ENCODE data around the gene NUDT17. TPM values are rescaled to one million over a fixed set of nuclear protein-coding genes. Genes with fewer than 3 reads are reported as not detected.
"Not testable (repeated sequence)": the region's sequence is repeated elsewhere in the genome, so short reads cannot be mapped to it uniquely, and the experiment has no call there.

The NUDT17 gene
- polyA plus RNA-seq, 1 donor (not counting 4 experiments of a cell fraction or from before 2014, with no cell fraction given): 1.3 TPM

- Histone ChIP-seq H3K27ac (ENCODE audit: control insufficient read depth, insufficient read depth, low read length) (no peak overlapping the region), H3K9me1 (ENCODE audit: control insufficient read depth, extremely low read depth, insufficient read depth, low read length) (no peaks in the 10 kb centered on the region), H3K4me2 (ENCODE audit: control insufficient read depth, extremely low read depth, insufficient read depth, low read depth, low read length) (no peak overlapping the region), H3K4me3 (ENCODE audit: control insufficient read depth in 2 of 3, extremely low read depth in 1 of 3, insufficient read depth in 2 of 3, low read depth in 1 of 3, low read length in 3 of 3) (no peak overlapping the region), H2AFZ (ENCODE audit: control insufficient read depth, low read length) (no peak overlapping the region), H3K27me3 (ENCODE audit: control insufficient read depth, extremely low read depth, insufficient read depth, low read length) (no peaks in the 10 kb centered on the region), H4K20me1 (ENCODE audit: control insufficient read depth, extremely low read depth, insufficient read depth, low read length) (no peaks in the 10 kb centered on the region), H3K36me3 (ENCODE audit: control insufficient read depth in 2 of 2, extremely low read depth in 1 of 2, insufficient read depth in 2 of 2, low read length in 2 of 2) (peaks cover 30 to 40% of the 10 kb centered on the region in 2 experiments), H3K4me1 (ENCODE audit: control insufficient read depth, extremely low read depth, insufficient read depth, low read length) (peaks cover 5% of the 10 kb centered on the region), H3K9me3 (ENCODE audit: control insufficient read depth, low read depth, low read length) (no peaks in the 10 kb centered on the region), H3K79me2 (ENCODE audit: control insufficient read depth, insufficient read depth, low read length) (peaks cover 23% of the 10 kb centered on the region), H3K9ac (ENCODE audit: control insufficient read depth, extremely low read depth, insufficient read depth, low read length) (no peak overlapping the region)
- DNase-seq (ENCODE audit: low read depth, low spot score) (no peak), FAIRE-seq (no peak)
- TF ChIP-seq EZH2 (IDR thresholded peaks at IDR 0.05; ENCODE audit: low read length) (no peak), CTCF (optimal IDR thresholded peaks at IDR 0.05 in 1 of 3, IDR thresholded peaks at IDR 0.05 in 1 of 3, conservative IDR thresholded peaks at IDR 0.05 in 1 of 3; ENCODE audit: extremely low read depth in 1 of 3, insufficient read depth in 2 of 3, low read length in 3 of 3) (no peak)
- dilution Hi-C loops (cut with MboI; ENCODE audit: extremely low pct_ligation_motif_present, low sequenced_read_pairs): no loop called here
Observed at GRCh38 chr1:145828367-145829026, 16.9 kb upstream of the NUDT17 start.

GRCh38 chr1:145830810-145831209 is 14.6 kb upstream of the NUDT17 start:
- H3K4me2 ChIP-seq (ENCODE audit: control insufficient read depth, extremely low read depth, insufficient read depth, low read depth, low read length); H3K9me3 ChIP-seq (ENCODE audit: control insufficient read depth, low read depth, low read length); H3K9me1 ChIP-seq (ENCODE audit: control insufficient read depth, extremely low read depth, insufficient read depth, low read length); DNase-seq (ENCODE audit: low read depth, low spot score); H3K27me3 ChIP-seq (ENCODE audit: control insufficient read depth, extremely low read depth, insufficient read depth, low read length); H2AFZ ChIP-seq (ENCODE audit: control insufficient read depth, low read length); FAIRE-seq; H3K4me1 ChIP-seq (ENCODE audit: control insufficient read depth, extremely low read depth, insufficient read depth, low read length); H3K27ac ChIP-seq (ENCODE audit: control insufficient read depth, insufficient read depth, low read length); H4K20me1 ChIP-seq (ENCODE audit: control insufficient read depth, extremely low read depth, insufficient read depth, low read length); H3K79me2 ChIP-seq (ENCODE audit: control insufficient read depth, insufficient read depth, low read length); dilution Hi-C loops (cut with MboI; ENCODE audit: extremely low pct_ligation_motif_present, low sequenced_read_pairs); H3K9ac ChIP-seq (ENCODE audit: control insufficient read depth, extremely low read depth, insufficient read depth, low read length); H3K4me3 ChIP-seq (ENCODE audit: control insufficient read depth in 2 of 3, extremely low read depth in 1 of 3, insufficient read depth in 2 of 3, low read depth in 1 of 3, low read length in 3 of 3): not testable (repeated sequence)
- peaks cover 32 to 44% of the 10 kb centered on the region in 2 experiments for H3K36me3 ChIP-seq (ENCODE audit: control insufficient read depth in 2 of 2, extremely low read depth in 1 of 2, insufficient read depth in 2 of 2, low read length in 2 of 2)

GRCh38 chr1:145837656-145838055 is 7.8 kb upstream of the NUDT17 start:
- no peaks in the 10 kb centered on the region for H4K20me1 ChIP-seq (ENCODE audit: control insufficient read depth, extremely low read depth, insufficient read depth, low read length)
- no peak overlapping the region for H2AFZ ChIP-seq (ENCODE audit: control insufficient read depth, low read length)
- H3K4me1 ChIP-seq (ENCODE audit: control insufficient read depth, extremely low read depth, insufficient read depth, low read length): no peaks in the 10 kb centered on the region
- TF ChIP-seq CTCF (optimal IDR thresholded peaks at IDR 0.05 in 1 of 3, IDR thresholded peaks at IDR 0.05 in 1 of 3, conservative IDR thresholded peaks at IDR 0.05 in 1 of 3; ENCODE audit: extremely low read depth in 1 of 3, insufficient read depth in 2 of 3, low read length in 3 of 3) (no peak), EZH2 (IDR thresholded peaks at IDR 0.05; ENCODE audit: low read length) (no peak)
- peaks cover 32 to 51% of the 10 kb centered on the region in 2 experiments for H3K36me3 ChIP-seq (ENCODE audit: control insufficient read depth in 2 of 2, extremely low read depth in 1 of 2, insufficient read depth in 2 of 2, low read length in 2 of 2)
- H3K27ac ChIP-seq (ENCODE audit: control insufficient read depth, insufficient read depth, low read length): no peak overlapping the region
- DNase-seq (ENCODE audit: low read depth, low spot score) (no peak), FAIRE-seq (no peak)
- no peak overlapping the region for H3K9ac ChIP-seq (ENCODE audit: control insufficient read depth, extremely low read depth, insufficient read depth, low read length)
- H3K79me2 ChIP-seq (ENCODE audit: control insufficient read depth, insufficient read depth, low read length): no peaks in the 10 kb centered on the region
- H3K4me2 ChIP-seq (ENCODE audit: control insufficient read depth, extremely low read depth, insufficient read depth, low read depth, low read length): no peak overlapping the region
- no peaks in the 10 kb centered on the region for H3K9me1 ChIP-seq (ENCODE audit: control insufficient read depth, extremely low read depth, insufficient read depth, low read length)
- no peak overlapping the region for H3K4me3 ChIP-seq (ENCODE audit: control insufficient read depth in 2 of 3, extremely low read depth in 1 of 3, insufficient read depth in 2 of 3, low read depth in 1 of 3, low read length in 3 of 3)
- no peaks in the 10 kb centered on the region for H3K9me3 ChIP-seq (ENCODE audit: control insufficient read depth, low read depth, low read length)
- H3K27me3 ChIP-seq (ENCODE audit: control insufficient read depth, extremely low read depth, insufficient read depth, low read length): no peaks in the 10 kb centered on the region
- dilution Hi-C loops (cut with MboI; ENCODE audit: extremely low pct_ligation_motif_present, low sequenced_read_pairs): no loop called here
